NB4 (cell line): ENCODE results near the gene LSM7.

Source experiments
- DNase-seq: peaks from one replicate; pipeline ENCODE4 v3.0.0; 2010; ENCODE audit warnings: low read depth
- H3K4me3 ChIP-seq: one replicate; pipeline ENCODE4 v1.5.1; 2011; ENCODE audit warnings: mild to moderate bottlenecking, low read depth, low read length, moderate library complexity
- MYC ChIP-seq: IDR thresholded peaks from 2 replicates; pipeline ENCODE4 v1.6.1; 2011; ENCODE audit warnings: low read depth, low read length
- POLR2A ChIP-seq: IDR thresholded peaks from 2 replicates; pipeline ENCODE4 v1.6.1; 2011; ENCODE audit warnings: mild to moderate bottlenecking; ENCODE audit not compliant: insufficient read length; ENCODE audit errors: extremely low read depth
- TF ChIP-seq, protein P1 (sequence below): IDR thresholded peaks from one replicate; pipeline ENCODE4 v1.5.1; 2012; ENCODE audit warnings: low read depth, low read length
- TF ChIP-seq, protein P2 (sequence below): IDR thresholded peaks from 2 replicates; pipeline ENCODE4 v1.6.1; 2011; ENCODE audit warnings: low read depth, low read length

LSM7 gene

GRCh38 chr19:2274931-2275535, 53.4 kb downstream of the LSM7 start:
- H3K4me3 ChIP-seq = no peak overlapping the region
- TF ChIP-seq MYC = no peak
- TF ChIP-seq, protein P1, sequence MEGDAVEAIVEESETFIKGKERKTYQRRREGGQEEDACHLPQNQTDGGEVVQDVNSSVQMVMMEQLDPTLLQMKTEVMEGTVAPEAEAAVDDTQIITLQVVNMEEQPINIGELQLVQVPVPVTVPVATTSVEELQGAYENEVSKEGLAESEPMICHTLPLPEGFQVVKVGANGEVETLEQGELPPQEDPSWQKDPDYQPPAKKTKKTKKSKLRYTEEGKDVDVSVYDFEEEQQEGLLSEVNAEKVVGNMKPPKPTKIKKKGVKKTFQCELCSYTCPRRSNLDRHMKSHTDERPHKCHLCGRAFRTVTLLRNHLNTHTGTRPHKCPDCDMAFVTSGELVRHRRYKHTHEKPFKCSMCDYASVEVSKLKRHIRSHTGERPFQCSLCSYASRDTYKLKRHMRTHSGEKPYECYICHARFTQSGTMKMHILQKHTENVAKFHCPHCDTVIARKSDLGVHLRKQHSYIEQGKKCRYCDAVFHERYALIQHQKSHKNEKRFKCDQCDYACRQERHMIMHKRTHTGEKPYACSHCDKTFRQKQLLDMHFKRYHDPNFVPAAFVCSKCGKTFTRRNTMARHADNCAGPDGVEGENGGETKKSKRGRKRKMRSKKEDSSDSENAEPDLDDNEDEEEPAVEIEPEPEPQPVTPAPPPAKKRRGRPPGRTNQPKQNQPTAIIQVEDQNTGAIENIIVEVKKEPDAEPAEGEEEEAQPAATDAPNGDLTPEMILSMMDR = peak; percentile 17
- no peak for TF ChIP-seq POLR2A
- TF ChIP-seq, protein P2, sequence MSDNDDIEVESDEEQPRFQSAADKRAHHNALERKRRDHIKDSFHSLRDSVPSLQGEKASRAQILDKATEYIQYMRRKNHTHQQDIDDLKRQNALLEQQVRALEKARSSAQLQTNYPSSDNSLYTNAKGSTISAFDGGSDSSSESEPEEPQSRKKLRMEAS = peak; percentile 32; the same call in 1 of the 2 replicates
- peak; percentile 73 for DNase-seq

- H3K4me3 ChIP-seq = peak overlapping the region; percentile 38
- no peak for DNase-seq
- TF ChIP-seq, protein P1 = no peak
- TF ChIP-seq, protein P2 = no peak
- no peak for TF ChIP-seq MYC
- TF ChIP-seq POLR2A = no peak
Observed at GRCh38 chr19:2274185-2274711, 54.1 kb downstream of the LSM7 start.

GRCh38 chr19:2273356-2274184, 54.8 kb downstream of the LSM7 start:
- peak; percentile 92 for DNase-seq
- TF ChIP-seq, protein P1 = peak; percentile 65
- TF ChIP-seq, protein P2 = no peak; the same call in 1 of the 2 replicates
- TF ChIP-seq MYC (0 out of 2 replicates have a peak, but pooled peaks have one; percentile 31), POLR2A (peak; percentile 32)
- H3K4me3 ChIP-seq = peak overlapping the region; percentile 65
